ENCODE results near the gene POLR3A.
A peak's percentile ranks its signal among the peaks of the same experiment; 100 is the strongest.
"Not testable (repeated sequence)": the region's sequence is repeated elsewhere in the genome, so short reads cannot be mapped to it uniquely, and the experiment has no call there.

POLR3A gene

DNA sequence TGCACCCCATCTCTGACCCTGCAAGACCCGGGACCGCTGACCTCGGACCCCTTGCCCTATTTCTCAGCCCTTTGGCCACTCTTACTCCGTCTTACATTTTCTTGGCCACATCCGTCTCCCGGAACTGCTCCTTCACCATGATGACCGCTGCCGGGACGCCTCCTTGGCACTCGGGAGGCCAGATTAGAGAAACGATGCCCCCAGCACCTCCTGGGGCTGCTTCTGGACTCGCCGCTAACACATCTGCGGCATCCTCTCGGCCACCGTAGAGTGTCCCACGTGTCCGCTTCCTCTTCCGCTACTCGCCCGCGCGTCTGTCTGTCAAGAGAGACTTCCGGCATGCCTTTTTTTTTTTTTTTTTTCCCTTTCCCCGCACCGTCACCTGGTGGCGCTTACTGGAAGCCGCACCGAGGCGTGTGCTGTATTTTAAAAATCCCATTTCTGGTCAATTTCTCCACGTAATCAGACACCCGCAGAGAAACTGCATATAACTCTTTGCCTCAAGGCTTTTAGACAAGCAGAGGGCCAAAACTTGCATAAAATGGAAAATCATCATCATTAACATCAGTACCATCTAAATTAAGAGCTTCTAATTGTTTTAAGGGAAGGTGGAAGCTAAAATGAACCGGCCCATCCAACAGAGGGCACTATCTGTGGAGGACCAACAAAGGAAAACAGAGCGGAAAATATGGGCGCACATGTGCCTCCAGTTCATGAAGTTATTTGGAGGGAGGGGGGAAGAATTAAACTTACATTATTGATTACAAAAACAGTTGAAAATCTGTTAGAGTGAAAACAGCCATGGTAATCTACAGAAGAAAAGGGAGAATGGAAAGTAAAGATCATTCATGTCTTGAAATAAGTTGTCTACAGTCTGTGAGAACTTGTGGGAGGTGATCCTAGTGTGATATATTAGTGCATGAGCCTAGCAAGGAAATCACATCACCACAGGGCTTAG lies at the start of gene POLR3A:
Gene POLR3A (minus strand): TSS at position 247 of the 958 bp plus-strand sequence. CDS start 108 bp downstream, at position 139.
- peak; percentile 94 for DNase-seq (ENCODE audit: low spot score)

DNA sequence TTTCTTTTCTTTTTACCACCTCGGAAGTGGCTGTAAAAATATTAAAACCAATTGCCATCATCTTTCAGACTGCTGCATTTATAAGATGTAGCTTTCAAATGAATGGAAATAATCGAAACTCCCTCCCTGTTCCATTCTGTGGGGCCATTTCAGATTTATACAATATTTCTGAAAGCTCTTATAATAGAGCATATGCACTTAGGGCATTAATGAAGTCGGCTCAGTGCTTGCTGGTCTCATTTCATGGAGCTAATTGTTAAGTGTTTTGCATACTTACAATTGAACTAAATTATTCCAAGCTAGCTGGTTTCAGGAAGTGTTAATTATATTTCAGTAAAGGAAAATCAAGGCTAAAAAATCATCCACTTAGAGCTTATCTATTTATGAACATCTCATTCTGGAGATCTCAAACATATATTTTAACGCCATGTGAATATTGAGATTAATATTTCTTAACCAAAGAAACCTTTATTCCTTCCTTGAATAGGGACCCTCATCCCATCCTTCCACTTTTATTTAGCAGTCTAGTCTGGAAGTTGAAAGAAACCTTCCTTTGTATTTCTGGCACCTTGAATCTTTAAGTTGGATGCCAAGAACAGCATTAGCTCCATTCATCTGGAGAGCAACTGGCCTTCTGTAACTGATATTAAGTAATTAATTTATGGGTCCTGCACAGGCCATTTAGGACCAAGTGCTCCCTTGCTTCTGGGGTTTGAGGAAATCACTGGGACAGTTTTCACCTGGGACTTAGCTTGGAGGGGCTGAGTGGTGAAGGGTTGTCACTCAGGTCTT lies 49.4 kb upstream of the POLR3A start:
- no peak for DNase-seq (ENCODE audit: low spot score)

DNA sequence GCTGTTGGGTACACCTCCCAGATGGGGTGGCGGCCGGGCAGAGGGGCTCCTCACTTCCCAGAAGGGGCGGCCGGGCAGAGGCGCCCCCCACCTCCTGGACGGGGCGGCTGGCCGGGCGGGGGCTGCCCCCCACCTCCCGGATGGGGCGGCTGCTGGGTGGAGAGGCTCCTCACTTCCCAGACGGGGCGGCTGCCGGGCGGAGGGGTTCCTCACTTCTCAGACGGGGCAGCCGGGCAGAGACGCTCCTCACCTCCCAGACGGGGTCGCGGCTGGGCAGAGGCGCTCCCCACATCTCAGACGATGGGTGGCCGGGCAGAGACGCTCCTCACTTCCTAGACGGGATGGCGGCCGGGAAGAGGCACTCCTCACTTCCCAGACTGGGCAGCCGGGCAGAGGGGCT lies 46.5 kb upstream of the POLR3A start:
- not testable (repeated sequence) for DNase-seq (ENCODE audit: low spot score)

DNA sequence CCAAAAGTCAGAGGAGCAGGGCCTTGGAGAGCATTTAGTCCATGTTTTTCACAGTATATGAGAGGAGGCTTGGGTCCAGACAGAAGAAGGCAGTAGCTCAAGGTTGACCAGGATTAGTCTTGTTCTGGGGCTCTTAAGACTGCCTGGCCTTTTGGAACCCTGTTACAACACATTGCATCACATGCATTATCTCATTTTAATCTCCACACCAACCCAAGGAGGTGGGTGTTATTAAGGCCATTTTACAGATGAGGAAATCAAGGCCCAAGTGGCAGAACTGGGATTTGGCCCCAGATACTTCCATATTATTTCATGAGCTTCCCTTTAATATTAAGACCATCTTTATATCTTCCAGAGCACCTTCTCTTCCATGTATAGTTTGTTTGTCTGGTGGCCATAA lies 43.2 kb upstream of the POLR3A start:
- no peak for DNase-seq (ENCODE audit: low spot score)

DNA sequence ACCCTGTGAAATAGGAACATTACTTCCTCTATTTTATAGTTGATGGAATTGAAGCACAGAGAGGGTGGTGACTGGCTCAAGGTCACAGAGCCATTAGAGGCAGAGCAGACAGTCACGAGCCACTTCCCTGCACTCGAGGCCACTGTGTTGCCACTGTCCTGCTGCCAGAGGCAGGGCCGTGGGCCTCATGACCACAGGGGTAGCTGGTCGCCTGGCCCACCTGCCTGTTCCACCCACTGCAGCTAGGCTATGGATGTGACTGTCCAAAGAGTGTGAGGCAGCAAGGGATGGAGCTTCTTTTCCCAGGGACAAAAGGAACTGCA lies 42.5 kb upstream of the POLR3A start:
- DNase-seq (ENCODE audit: low spot score): no peak

DNA sequence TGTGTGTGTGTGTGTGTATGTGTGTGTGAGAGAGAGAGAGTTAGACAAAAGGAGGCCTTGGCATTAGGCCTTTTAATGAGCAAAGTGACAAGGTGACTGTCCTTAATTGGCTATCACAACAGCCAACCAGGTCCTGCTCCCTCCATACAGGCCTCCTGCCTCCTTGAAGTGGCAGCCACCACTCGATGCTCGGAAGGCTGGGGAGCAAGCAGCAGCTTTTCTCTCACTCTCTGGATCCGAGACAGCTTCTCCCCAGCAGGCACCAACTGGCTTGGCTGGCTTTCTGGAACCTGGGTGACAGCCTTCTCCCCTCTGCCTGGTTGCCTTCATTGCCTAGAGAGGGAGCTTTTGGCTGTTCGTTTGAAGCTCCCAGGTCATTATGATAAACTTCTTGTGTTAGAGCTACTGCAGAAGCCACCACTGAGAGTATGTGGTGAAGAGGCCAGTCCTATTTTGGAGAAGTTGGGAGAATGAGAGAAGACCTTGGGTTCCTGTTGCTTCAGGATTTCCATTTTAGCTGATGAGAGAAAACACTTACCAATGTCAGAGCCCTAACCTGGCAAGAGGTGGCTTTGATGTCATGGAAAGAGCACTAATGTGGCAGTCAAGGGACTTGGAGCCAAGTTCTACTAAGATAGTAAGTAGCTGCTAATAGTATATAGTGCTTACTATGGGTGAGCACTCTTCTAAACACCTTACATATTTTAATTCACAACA lies 42.0 kb upstream of the POLR3A start:
- DNase-seq (ENCODE audit: low spot score): no peak

DNA sequence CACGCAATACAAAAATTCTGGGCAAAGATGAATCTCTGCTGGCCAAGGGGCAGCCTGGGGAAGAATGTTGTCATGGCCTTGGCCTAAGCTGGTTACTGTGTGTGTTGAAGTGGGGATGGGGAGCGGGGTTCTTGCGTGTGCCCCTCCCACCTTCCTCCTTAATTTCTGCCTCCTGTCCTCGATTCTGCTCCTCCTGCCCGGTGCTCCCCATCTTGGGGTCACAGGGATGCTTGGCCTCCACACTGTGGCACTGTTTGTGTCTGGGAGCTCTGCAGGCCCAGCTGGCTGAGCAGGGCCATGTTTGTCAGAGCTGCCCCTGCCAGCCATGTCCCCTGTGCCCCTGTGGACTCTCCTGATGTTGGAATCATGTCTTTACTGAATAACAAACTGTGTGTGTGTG lies 41.4 kb upstream of the POLR3A start:
- DNase-seq (ENCODE audit: low spot score): no peak

DNA sequence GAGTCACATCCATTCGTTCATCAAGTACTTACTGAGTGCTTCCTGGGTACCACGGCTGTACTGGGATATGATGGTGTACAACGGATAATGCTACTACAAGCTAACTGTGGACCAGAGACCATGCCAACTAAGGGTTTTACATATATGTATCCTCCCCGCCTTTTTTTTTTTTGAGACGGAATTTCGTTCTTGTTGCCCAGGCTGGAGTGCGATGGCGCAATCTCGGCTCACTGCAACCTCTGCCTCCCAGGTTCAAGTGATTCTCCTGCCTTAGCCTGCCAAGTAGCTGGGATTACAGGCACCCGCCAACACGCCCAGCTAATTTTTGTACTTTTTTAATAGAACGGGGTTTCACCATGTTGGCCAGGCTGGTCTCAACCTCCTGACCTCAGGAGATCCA lies 40.7 kb upstream of the POLR3A start:
- DNase-seq (ENCODE audit: low spot score): not testable (repeated sequence)

DNA sequence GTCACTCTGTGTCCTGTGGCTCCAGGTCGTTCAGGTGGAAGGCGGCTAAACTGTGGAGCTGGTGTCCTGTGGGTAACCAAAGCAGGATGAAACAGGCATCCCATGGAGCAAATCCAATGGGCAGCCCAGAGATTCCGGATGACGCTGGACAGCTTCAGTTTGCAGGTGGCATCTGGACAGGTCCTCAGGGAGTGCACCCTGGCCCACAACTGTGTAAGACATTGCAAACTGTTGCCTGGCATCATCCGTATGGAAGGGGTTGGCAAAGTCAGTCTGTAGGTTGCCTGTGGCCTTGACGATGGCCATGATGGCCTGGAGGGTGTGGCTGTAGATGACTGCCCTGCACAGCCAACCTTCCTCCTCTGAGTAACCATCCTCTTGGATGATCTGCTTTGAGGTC lies 39.8 kb upstream of the POLR3A start:
- no peak for DNase-seq (ENCODE audit: low spot score)

DNA sequence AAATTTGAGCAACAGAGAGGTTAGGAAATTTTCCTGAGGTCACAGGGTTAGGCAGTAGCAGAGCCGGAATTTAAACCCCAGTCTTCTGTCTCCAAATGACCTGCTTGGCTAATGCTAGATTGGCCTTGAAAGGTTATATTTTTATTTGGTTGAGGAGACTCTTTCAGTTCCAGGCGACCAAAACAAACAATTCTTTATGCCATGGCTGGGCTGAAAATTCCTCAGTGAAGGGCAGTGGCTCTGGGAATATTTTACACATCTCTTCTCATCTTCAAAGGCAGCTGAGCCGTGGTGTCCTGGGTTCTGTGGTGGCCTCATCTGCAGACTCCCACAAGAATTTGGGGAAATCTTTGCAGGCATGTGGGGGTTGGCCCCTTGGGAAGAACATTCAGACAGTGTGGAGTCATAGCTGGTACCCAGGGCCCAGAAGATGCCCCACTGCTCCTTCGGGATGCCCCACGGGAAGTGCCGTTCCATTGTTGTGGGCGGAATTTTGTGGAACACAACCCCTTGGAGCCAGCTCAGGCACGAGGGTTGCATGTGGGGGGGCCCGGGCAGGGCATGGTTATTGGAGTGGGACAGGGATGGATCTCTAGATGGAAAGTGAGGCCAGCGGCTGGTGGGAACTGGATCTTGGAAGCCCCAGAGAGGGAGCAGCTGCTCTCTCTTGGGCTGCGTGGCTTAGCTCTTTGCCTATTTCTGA lies 37.6 kb upstream of the POLR3A start:
- DNase-seq (ENCODE audit: low spot score): no peak

DNA sequence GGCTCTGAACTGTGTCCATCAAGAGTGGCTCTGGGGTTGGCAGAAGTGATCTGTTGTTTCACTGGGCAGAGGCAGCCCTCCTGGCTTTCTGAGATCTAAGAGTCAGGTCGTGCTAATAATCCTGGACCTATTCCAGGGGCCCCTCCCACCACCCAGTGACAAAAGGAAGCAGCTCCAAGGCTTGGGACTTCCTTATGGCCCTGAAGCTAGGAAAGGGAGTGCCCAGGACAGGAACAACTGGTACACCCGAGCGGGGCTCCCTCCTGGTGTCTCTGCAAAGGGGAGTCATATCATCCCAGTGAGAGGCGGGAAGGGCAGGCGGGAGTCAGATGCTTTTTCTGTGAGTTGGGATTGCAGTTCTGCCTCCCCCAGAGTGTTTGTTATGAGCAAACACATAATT lies 36.7 kb upstream of the POLR3A start:
- no peak for DNase-seq (ENCODE audit: low spot score)

DNA sequence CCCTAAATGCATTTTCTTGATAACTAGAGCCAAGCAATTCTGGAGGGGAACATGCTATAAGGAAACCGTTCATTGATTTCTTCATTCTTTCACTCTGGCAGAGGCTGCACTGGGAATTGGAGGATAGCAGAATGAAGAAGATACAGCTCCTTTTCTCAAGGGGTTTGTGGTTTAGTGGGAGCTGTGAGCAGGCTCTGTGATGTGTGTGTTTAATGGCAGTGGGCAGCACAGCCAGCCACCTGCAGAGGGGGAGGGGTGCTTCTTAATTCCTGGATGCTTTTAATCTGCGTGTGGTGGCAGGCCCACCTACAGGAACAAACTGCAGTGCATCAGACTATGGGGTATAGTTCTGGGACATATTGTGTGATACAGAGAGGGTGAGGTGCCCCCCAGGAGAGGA lies 36.3 kb upstream of the POLR3A start:
- no peak for DNase-seq (ENCODE audit: low spot score)

DNA sequence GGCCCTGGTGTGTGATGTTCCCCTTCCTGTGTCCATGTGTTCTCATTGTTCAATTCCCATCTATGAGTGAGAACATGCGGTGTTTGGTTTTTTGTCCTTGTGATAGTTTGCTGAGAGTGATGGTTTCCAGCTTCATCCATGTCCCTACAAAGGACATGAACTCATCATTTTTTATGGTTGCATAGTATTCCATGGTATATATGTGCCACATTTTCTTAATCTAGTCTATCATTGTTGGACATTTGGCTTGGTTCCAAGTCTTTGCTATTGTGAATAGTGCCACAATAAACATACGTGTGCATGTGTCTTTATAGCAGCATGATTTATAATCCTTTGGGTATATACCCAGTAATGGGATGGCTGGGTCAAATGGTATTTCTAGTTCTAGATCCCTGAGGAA lies 35.6 kb upstream of the POLR3A start:
- DNase-seq (ENCODE audit: low spot score): not testable (repeated sequence)

DNA sequence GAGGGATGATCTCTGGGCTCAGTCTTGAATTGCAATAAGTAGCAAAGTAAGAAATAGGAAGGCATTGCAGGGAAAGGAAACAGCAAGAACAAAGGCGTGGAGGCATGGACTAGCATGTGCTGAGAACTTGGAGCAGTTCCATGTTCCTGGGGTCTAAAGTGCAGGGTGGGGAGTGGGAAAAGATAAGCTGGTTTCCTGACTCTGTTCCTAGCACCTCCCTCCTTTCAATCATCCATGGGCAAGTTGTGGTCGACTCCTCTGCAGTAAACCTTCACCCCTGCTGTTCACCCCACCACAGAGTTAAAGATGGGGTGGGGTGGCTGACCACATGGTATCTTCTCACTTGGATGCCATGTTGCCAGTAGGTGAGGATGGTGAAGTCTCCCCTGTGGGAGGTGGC lies 33.9 kb upstream of the POLR3A start:
- no peak for DNase-seq (ENCODE audit: low spot score)

DNA sequence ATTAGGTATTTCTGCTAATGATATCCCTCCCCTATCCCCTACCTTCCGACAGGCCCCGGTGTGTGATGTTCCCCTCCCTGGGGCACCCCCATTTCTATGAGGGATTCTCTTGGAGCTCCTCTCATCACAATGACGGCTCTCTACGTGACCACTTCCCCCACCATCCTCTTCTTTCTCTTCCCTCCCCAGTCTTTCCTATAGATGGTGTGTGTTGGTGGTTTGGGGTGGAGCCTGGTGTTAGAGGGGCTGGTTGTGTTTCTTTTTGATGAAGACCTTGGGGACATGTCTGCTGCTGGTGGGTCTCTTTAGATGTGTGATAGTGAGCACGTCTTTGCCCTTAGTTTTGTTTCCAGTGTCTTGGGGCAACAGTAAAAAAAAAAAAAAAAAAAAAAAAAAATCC lies 33.0 kb upstream of the POLR3A start:
- DNase-seq (ENCODE audit: low spot score): no peak

DNA sequence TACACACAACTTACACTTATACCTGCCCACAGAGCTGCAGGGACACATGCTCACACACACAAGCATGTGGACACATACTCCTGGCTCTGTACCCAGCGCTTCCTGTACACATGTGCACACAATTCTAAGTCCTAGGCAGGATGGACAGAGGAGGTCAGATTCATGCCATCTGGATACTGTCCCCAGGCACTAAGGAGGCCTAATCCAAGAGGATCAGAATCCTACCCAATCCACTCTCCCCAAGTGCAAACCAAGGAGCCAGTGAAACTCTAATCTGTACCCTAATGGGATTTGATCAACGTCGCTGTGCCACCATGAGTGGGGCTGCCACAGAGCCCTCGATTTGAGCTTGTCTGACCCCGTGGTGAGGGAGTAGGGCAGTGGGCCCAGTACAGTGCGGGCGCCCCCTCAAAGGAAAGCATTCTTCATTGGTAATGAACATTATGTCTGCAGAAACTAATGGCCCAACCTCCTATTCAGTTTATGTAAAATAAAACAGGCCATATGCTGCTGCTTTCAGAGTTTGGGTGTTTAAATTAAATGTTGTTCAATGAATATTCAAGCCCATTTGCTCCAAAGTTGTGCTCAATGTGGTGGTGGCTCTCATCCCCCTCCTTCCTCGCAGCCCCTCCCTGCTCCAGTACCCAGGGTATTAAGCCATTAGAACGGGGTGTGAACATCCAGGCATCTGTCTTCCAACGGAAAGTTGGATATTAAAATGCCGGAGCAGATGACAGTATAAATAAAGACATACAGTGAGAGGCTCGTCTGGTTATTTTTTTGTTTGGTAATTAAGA lies 30.8 kb upstream of the POLR3A start:
- DNase-seq (ENCODE audit: low spot score): no peak

DNA sequence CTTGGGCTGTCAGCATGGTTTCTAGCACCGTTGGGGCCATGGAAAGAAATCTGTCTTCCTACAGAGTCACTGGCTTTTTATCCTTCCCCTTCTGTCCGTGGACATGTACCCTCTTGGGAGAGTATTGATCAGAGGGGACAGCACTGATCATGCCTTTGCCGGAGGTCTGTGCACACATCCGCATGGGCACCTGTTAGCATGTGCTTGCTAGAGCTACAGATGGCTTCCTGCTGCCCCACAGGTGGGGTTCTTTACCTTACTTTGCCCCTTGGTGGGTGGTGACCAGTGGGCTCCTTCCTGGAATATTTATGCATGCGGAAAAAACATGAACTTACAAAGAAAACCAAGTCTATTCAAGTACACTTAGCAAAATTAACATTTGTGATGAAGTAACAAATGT lies 29.2 kb upstream of the POLR3A start:
- no peak for DNase-seq (ENCODE audit: low spot score)

DNA sequence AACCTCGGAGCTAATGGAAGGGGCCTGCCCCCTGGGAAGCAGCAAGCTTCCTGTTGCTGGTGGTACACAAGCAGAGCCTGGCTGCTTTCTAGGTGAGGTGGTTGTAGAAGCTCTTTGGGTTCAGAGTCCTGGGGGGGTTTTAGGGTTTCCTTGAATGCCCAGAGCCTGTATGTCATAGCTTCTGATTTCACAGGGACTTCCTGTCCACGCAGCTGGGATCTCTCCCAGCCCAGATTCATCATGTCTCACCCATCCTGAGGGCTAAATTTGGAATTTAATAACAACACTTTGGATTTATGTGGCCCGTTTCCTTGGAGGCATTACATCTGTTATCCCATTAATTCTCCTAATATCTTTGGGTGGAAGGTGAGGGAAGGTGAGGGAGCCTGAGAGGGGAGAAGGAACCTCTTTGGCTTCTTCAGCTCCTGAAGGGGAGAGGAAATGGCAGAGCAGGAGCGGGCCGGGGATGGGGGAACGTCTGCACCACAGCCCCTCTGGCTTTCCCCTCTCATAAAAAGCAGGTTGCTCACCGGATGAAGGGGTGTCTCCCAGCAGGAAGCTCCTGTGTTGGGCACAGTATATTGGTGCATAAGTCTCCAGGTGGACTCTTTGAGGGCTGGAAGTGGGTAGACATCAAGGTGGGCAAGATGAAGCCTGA lies 24.0 kb upstream of the POLR3A start:
- no peak for DNase-seq (ENCODE audit: low spot score)

DNA sequence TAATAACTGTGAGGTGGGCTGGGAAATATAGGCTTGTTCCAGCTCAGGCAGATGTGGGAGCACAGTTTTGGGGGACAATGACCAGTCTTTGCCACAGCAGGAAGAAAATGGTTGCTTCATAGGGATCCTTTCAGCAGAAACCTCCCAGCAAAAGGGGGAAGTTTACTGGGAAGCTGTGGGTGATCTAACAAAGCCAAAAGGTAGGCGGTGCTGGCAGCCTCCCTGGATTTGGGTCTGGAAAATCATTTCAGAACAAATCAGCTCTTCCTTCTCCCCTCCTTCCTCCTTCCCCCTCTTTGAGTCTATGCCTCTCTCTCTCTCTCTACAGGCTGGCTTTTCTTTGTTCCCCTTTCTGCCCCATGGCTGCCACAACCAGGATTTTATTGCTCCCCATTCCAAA lies 20.5 kb upstream of the POLR3A start:
- no peak for DNase-seq (ENCODE audit: low spot score)

DNA sequence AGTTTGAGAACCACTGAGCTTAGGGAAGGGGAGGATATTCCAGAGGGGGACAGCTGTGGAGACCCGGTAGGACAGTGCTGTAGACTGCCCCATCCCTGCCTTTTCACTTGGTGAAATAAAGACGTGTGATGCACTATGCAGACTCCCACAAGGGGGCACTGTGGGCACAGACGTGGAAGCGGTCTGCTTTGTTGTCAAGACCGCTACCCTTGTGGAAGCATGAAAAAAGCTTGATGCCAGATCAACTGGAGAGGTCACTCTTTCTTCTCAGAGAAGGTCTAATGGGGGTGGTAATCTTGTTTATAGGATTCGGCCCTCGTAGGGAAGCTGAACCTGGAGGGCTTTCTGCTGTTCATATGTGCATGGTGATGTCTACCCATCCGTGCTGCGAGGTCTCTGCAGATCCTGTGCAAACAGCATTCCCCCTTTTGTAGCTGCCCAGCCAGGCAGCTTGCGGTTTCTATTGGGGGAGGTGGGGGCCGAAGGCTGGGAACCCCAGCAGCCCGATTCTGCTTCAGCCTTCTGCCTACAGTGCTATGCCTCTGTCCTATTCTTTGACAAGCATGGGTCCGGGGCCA lies 18.1 kb upstream of the POLR3A start:
- DNase-seq (ENCODE audit: low spot score): peak; percentile 80
